GM19395 (cell line): ENCODE results near the gene B3GALT6.

Experiments used
- ATAC-seq: cut with Tn5 transposase; IDR thresholded peaks from one replicate; pipeline ENCODE4 v1.9.1; 2021; ENCODE audit warnings: mild to moderate bottlenecking, moderate library complexity; ENCODE audit not compliant: unreplicated experiment

B3GALT6 gene

DNA sequence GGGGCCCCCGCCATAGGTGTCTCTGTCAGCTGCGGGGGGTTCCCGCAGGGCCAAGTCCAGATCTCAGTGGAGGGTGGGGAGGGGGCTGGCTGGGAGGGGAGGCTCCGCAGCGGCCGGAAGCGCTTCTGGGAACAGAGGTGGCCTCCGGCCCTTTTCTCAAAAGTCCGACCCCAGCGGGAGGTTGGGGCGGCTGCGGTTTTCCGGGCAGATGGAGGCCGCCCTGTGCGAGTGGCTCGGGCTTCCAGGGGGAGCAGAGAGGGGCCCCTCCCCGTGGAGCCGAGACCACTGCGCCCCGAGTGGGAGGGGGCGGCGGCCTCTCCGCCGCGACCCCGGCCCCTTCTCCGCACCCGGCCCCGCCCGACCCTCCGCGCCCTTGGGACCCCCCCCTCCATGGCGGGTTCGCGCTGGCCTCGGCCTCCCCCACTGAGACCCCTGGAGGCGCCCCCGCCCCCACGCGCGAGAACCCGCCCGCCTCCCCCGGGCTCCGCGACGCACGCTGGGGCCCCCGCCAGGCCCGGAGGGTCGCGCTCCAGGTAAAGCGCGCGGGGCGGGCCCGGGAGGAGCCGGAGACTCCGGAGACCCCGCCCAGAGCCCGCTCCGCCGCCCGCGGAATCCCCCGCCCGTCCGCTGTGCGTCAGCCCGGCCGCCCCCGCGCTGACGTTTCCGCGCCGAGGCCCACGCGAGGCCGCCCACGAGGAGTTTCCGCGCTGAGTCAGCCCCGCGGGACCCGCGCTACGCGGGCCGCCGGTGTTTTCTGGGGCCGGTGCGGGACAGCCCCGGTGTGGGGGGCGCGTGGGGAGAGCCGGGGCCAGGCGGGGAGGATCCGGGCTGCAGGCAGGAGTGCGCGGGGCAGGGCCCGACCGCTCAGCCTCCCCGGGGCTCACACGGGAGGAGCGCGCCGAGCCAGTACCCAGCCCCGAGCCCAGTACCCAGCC is 30.9 kb upstream of the B3GALT6 start:
- ATAC-seq = no peak

DNA sequence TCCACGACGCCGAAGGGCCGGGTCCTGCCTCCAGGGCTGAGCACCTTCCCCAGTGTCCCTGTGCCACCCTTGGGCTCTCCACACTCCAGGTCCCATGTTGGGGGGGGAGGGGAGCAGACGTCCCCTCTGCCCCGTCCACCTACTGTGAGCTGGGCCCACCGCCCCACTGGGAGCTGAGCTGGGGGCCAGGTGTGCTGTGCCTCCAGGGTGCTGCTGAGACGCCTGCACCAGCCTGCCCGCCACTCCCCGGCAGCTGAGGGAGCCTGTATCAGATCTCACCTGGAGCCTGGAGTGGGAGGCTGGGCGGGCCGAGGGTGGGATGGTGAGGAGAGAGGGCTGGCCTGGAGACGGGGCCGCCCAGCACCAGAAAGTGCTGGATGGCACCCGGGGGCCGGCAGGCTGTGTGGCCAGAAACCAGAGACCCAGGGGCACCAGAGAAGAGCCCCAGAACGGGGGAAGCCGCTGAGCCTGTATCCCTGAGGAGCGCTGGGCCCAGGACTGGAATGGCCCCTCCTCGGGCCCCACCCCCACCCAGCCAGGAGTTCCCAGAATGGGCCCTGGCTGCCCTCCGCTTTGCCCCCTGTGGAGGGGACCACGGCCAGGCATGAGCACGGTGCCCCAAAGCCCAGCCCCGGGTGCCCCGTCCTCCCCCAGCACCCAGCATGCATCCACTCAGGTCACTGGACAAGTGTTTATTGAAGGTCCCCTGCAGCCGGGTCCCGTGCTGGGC is 29.0 kb upstream of the B3GALT6 start:
- no peak for ATAC-seq

DNA sequence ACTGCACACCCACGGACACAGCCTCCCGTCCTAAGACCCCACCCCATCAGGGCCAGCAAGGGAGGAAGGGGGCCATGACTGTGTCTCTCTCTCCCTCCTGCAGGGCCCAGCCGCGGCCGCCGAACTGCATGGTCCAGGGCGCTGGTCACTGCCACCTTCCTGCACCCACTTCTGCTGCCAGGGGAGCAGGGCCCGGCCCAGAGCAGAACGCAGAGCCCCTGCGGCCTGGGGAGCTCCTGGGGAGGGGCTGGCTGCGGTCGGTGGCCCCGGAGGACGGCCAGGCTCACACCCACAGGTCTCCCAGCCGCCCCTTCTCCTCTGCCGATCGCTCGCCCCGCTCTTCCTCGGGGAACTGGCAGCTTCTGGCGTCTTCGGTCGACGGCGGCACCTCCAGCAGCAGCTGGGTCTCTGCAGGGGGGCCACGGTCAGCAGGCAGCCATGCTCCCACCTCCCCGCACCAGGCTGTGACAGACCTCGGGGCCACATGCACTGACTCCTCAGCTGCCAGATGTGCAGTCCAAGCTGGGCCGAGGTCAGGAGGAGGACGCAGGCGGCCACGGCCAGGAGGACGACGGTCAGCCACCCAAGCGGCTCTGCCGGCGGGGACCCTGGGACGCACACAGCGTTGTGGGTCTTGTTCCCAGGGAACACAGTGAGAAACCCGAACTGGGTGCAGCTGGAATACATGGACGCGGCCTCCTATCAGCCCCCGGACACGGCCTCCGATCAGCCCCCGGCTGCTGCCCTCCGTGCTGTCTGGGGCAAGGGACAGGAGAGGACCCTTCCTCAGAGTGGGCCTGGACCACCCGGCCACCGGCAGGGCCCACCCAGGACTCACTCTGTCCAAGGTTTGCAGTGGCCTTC is 28.2 kb upstream of the B3GALT6 start:
- ATAC-seq = no peak

DNA sequence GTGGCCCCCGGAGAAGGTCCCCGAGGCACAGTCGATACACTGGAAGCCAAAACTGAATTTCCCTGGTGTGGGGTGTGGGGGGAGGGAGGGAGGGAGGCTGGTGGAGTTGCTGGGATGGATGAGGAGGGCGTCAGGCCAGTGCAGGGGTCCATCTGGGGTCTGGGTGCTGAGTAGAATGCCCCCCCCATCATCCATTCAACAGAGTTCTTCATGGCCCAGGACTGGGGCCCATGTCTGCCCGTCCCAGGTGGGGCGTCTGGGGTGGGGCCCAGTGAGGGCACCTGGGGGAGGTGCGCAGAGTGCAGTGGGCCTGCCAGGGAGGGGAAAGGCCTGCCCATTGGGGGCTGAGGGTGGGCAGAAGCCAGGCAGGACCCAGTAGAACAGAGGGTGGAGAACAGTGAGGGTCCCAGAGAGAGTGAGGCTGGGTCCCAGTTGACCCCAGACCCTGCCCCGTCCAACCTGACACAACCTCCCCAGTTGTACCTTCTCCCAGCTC is 27.6 kb upstream of the B3GALT6 start:
- ATAC-seq = no peak

DNA sequence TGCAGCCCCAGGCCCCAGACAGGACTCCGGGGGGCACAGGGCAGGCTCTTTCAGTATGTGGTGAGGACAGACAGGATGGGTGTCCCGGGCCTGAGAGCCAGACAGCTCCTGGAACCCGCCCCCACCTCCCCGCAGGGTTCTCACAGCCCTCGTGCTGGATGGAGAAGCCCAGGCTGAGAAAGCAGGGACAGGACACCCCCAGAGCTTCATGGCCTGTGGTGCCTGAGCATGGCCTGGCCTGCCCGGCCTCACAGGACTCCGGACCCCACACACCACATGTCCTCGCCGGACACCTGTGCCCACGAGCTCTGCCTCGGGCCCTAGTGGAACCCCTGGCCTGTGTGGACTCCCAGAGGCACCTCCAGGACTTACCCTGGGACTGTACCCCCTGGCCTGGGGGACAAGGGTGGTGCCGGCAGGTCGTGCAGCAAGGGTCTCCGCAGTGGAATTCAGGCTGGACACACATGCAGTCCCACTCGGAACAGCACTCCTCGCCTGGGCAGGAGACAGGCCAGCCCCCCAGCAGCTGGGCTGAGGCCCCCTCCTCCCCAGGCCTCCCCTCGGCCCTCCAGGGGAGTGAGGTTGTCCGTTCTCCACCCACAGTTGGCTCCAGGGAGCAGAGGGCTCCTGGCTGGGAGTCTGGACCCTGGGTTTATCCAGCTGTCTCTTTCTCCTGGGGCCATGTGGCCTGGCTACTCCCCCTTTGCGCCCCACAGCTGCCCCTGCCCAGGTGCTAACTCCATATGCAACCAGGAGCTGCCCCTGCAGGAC is 26.9 kb upstream of the B3GALT6 start:
- no peak for ATAC-seq

DNA sequence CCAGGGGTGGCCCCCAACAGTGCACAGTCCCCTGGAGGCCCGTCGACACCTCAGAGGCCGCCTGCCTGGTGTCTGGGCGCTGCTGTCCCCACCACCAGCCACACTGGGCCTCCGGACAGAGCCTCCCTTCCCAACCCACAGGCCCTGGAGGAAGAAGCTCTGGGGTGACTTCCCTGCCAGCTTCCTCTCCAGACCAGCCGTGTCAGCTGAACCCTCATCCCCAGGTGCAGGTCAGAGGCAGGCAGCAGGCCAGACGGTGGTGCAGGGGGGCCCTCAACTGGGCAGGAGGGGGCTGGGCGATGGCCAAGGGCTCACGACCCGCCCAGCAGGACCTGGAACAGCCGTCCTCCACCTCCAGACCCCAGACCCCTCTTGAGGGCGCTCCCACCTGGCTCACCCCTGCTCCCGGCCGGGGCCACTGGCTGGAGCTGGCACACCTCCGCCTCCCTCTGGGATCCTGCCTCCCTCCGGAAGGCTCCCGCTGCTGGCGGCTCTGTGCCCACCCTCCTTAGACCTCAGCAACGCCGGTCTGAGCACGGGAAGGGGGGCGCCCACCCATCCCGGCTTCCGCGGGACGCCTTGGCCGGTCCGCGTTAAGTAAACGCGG is 26.2 kb upstream of the B3GALT6 start:
- no peak for ATAC-seq

DNA sequence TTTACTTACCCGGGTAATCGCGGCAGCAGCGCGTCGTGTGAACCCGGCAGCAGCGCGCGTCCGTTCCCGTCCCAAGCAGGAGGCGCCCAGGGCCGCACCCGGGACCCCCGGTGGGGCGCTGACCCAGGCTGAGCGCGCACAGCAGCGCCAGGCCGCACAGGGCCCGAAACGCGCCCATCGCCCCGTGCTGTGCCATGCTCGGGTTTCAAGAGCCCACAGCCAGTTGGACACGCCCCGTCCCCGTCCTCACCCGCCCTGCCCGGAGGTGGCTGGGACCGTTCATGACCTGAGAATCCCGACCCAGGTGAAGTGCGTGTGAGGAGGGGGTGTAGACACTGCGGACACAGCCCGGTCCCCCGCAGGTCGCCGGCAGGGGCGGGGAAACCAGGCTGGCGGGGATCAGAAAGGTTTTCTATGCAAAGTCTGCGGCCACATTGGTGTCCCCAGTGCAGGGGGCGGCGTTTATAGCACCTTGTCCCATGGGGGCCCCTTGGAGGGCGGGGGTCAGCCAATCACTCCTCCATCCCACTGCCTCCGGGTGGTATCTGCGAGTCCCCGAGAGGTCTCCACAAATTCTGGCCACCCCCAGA is 25.6 kb upstream of the B3GALT6 start, which contains the start of gene TNFRSF18:
TSS of gene TNFRSF18 (minus strand) at position 217 of the 590 bp plus-strand sequence. CDS start at position 196, 21 bp downstream.
- ATAC-seq = no peak

DNA sequence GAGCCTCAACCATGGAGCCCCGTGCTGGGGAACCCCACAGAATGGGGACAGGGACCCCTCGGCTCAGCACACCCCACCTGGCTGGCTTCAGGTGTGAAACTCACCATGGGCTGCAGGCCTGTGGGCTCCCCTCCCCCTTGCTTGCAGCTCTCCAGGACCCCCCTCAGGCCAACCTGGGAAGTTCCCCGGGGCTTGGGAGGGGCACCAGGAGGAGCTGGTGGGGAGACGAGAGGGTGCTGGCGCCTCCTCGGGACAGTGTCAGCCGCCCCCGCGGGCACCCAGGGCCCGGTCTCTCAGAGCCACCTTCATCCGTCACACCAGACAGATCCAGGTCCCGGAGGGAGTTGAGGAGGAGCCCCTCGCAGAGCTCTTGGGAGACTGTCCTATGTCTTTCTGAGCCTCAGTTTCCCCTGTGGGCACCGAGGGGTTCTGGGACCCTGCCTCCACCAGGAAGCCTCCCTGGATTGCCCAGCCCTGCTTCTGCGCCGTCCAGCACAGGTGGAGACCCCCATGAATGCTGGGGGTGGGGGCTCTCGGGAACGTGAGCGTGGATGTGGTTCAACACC is 25.0 kb upstream of the B3GALT6 start:
- ATAC-seq = no peak

DNA sequence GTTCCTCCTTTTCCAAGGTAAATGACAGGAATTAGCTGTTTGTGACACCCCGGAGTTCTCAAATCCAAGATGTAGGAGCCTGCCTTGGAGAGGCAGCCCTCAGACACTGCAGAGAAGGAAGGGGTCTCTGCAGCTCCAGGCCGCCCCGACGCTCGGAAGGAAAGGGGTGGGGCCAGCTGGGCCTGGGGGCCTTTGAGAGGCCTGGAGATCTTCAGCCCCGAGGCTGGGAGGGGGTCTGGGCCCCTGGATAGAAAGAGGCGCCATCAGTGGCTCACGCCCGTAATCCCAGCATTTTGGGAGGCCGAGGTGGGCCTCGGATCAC is 24.5 kb upstream of the B3GALT6 start:
- no peak for ATAC-seq

DNA sequence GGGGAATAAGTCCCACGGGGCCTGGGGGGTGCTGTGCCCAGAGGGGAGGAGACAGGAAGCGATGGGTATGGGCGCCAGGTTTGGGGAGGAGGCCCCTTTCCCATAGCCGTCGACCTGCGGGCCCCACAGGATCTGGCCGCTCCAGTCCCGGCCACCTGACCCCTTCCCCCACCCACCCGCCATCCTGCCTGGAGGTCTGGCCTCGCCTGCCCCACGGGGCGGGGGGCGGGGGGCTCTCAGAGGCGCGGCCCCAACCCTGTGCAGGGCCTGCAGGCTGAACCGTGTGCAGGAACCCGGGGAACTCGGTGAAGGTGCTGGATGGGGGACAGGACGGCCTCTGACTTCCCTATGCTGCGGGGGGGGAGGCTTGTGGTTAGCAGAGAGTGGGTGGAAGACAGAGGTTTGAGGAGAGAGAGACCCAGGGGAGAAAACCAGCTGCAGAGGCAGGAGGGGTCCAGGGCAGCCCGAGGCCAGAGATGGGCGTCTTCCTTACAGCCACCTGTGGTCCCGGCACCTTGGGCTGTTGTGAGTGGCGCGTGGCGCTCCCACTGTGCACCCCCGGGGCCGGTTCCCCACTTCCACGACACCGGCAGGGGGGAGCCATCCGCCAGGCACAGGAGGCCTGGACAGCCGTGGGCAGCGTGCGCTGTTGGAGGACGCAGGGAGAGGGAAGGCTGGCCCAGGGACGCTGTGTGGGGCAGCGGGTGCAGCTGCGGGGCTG is 23.2 kb upstream of the B3GALT6 start:
- no peak for ATAC-seq

DNA sequence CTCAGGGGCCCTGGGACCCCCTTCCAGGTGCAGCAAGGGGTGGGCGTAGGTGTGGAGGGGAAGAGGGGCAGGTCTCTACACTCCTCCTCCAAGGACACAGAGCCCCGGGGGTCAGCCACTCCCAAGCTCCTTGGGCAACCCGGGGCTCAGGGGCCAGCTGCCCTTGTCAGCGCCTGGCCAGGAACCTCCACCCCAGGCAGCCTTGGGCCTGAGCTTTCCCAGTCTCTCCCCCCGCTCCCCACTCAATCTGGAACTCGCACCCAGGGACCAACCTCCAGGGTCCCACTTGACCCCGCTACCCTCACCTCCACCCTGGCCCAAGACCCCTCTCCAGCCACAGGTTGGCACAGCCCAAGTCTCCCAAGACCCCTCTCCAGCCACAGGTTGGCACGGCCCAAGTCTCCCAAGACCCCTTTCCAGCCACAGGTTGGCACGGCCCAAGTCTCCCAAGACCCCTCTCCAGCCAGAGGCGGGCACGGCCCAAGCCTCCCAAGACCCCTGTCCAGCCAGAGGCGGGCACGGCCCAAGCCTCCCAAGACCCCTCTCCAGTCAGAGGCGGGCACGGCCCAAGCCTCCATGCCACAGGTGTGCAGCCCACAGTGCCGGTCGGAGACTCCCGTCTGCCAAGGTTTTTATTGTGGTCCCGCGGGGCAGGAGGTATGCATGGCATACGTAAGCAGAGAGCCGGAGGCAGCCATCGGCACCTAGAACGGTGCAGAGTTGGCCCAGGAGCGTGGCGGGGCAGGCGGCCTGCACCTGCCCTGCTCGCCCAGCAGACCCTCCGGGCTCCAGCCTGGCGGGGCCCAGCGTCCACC is 21.1 kb upstream of the B3GALT6 start:
- ATAC-seq = no peak

DNA sequence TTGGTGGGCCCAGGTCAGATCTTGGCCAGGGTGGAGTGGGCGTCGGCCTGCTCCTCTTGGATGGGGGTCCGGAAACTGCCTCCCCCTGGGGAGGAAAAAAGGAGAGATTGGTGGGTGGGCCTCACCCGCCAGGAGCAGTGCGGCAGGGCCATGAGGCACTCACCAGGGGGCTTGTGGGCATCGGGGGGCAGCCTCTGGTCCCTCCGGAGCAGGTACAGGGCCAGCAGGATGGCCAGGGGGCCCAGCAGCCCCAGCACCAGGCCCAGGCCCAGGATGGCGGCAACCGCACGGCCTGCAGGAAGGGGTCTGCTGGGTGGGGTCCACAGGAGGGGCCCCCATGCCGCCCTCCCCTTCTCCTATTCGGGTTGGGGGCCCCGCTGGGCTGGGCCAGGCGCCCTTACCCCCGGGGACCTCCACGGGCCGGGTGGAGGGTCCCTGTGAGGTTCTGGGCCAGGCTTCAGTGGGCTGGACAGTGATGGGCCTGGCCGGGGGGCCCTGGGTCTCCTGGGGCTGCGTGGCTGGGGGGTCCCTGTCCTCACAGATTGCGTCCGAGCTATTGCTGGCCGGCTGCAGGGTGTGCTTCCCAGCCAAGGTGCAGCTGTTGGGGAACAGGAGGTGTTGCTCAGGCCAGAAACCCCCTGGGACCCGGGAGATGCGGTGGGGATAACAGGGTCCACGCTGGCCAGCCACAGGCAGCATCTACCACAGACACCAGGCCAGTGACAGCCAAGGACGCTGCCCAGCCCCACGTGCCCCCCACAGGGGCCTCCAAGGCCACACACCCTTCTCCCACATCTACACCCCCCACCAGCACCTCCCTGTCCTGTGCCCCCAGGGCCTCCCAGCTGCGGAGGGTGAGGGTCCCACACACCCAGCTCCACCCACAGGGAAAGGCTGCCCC is 20.2 kb upstream of the B3GALT6 start:
- no peak for ATAC-seq

DNA sequence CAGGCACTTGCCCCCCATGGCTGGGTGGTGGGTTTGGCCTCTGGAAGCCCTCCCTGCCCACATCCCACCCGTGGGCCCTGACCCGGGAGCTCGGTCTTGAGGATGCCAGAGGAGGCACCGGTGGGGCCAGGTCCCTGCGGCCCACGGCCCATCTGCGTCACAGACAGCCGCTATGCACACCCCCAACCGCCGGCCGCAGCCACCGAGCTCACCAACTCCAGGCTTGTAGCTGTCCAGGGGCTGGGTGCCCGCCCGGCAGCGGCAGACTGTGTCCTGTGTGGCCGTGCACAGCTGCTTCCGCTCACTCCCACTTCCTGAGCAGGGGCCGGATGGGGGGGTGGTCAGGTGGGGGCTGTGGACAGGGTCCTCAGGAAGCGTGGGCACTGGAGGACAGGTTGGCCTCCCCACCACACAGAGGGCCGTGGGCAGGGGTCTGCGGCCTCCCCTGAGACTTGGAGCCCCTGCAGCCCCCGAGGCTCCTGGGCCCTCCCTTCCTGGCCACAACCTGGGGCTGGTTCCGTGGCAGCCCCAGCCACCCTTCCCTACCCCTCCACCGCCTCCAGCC is 19.2 kb upstream of the B3GALT6 start:
- ATAC-seq = no peak

DNA sequence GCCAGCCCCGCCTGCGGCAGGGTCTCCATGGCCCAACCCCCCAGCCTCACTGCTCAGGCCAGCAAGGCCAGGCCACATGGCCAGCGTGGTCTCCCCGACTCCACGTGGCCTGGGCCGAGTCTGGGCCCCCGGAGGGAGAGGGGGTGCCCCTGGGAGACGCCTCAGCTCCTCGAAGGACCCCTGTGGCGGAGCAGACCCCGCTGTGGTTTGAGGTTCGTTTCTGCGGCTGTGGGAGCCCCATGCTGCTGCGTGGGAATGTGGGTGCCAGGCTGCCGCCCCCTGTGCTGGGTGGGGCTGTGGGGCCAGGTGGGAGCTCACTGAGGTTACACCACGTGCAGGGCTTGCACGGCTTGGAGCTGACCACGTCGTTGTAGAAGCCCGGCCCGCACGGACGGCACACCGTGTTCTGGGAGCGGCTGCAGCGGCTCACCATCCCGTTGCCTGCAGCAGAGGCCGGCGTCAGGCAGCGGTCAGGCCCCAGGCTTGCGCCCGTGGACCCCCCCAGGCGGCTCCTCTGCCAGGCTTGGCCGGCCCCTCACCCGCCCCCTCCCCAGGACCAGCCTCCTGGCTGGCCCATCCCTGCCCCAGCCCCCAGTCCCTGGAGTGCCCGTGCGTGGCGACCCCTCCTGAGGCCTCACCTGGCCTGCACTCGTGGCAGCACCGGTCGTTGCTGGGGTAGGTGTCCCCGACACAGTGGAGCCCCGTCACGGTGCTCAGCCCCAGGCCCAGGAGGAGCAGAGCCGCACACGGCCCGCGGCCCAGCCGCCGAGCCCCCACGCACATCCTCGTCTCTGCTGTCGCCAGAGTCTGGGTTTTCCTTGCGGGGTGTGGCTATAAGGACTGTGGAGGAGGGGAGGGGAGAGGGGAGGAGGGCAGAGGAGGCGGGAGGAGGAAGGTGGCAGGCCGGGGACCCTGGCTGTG is 18.4 kb upstream of the B3GALT6 start, which contains the start of gene TNFRSF4:
TSS of gene TNFRSF4 (minus strand) at position 809 of the 921 bp plus-strand sequence. CDS start at position 783, 26 bp downstream.
- no peak for ATAC-seq

DNA sequence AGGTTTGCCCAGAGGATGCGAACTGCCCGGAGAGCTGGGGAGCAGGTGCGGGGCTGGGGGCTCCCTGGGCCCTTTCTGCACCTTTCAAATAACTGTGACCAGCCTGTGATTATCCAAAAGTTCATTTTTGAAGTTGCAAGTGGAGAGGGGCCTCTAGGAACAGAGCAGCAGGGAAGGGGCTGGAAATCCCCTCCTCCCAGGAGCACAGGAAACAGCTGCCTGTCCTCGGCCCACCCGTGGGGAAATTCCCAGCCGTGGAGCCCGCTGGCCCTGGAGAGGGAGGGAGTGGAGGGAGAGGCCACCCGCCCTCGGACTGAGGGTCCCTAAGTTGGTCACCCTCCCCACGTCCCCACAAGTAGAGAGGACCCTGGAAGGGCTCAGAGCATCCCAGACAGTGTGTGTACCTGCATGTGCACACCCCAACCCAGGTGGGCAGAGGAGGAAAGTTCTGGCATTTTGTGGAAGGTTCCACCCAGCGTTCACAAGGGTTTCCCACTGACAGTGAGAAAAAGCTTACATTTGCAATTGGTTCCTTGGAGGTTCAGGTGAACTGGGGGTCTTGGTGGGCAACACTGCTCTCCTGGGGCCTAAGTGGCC is 16.9 kb upstream of the B3GALT6 start:
- no peak for ATAC-seq
